Putamen (tissue), 1 donor: Measurements from ENCODE around the gene OSCP1.
"Not testable (repeated sequence)": the region's sequence is repeated elsewhere in the genome, so short reads cannot be mapped to it uniquely, and the experiment has no call there.

Source experiments
- DNase-seq: peaks from one replicate; pipeline ENCODE4 v3.0.0-alpha.2; 2016; ENCODE audit warnings: low spot score

The OSCP1 gene, protein sequence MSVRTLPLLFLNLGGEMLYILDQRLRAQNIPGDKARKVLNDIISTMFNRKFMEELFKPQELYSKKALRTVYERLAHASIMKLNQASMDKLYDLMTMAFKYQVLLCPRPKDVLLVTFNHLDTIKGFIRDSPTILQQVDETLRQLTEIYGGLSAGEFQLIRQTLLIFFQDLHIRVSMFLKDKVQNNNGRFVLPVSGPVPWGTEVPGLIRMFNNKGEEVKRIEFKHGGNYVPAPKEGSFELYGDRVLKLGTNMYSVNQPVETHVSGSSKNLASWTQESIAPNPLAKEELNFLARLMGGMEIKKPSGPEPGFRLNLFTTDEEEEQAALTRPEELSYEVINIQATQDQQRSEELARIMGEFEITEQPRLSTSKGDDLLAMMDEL

DNA sequence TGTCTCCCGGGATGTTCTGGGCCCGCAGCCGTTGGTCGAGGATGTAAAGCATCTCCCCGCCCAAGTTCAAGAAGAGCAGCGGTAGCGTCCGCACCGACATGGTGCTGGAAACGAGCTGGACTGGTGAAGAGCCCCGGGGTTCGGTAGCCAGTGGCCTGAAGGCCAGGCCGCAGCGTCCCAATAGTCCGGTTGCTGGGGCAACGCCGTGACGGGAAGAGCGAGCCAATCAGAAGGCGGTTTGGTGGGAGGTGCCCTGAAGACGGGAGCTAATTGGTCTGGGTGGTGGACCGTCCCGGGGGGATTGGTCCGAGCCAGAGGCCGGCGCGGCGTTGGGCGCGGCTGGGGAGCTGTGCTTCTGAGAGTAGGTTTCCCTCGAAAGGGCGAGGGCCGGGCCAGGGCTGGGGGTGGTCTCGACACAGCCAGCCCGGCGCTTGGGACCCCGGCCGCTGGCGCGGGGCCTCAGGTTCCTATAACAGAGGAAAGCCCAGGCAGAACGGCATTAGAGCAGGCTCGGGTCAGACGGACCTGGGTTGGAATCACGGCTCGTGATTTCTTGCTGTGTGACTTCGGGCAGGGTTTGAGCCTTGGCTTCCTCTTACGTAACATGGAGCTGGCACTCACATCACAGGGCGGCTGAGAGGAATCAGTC is at the start of gene OSCP1:
Gene OSCP1 (minus strand): TSS at position 182 of the 649 bp plus-strand sequence. CDS start 82 bp downstream, at position 100.
- DNase-seq, result peak; percentile 94

DNA sequence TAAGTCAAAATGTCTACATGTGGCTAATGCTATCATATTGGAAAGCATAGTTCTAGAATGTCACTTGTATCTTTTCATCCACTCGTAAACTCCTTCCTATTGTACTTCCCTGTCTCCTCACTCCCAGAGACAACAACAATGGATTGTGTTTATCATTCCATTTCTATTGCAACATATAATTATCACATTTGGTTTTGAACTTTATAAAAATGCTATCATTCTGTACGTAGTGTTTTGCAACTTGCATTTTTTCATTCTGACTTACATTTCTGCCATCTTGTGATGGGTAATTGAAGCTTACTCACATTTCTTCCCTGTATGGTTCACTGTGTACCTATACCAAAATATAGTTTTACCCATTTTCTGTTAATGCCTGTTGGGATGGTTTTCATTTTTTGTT is 47.0 kb upstream of the OSCP1 start:
- DNase-seq, result no peak

DNA sequence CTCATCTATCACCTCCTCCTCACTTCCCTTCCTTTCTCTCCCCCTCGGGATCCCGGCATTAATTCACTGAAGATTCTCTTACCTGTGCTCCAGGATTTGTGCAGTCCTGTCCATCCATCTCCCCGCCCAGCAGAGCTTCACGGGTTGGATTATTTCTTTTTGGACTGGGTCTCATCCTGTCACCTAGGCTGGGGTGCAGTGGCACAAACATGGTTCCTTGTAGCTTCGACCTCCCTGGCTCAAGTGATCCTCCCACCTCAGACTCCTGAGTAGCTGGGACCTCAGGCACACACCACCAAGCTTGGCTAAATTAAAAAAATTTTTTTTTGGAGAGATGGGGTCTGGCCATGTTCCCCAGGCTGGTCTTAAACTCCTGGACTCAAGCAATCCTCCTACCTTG is 44.7 kb upstream of the OSCP1 start:
- DNase-seq, result no peak

DNA sequence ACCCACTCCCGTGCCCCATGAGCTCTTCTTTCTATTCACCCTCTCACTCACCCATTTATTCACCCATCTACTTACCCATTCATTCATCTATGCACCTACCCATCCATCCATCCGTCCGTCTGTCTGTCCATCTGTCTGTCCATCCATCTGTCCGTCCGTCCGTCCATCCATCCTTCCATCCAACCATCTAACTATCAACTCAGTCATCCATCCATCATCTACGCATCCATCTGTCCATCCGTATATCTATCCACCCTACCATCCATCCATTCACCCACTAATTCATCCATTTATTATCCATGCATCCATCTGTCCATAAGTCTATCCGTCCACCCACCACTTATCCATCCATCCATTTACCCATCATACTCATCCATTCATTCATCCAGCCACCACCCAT is 43.3 kb upstream of the OSCP1 start:
- DNase-seq, result no peak

DNA sequence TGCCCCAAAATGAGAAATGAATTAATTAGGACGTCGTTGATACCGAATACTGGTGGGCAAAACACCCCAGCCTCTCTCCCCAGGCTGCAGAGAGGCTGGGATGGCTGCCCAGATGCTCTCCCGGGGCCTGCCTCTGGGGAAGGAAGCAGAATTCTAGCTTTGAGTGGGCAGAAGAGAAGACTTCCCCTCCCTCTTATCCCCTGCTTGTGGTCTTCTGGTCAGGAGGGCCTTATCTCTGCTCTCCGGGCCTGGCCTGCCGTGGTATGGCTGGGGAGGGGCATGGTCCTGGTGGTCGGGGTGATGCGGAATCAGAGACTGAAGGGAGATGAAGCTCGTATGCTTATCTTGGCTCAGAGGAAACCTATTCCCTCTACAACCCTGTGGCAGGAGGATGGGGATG is 42.2 kb upstream of the OSCP1 start:
- DNase-seq, result no peak

DNA sequence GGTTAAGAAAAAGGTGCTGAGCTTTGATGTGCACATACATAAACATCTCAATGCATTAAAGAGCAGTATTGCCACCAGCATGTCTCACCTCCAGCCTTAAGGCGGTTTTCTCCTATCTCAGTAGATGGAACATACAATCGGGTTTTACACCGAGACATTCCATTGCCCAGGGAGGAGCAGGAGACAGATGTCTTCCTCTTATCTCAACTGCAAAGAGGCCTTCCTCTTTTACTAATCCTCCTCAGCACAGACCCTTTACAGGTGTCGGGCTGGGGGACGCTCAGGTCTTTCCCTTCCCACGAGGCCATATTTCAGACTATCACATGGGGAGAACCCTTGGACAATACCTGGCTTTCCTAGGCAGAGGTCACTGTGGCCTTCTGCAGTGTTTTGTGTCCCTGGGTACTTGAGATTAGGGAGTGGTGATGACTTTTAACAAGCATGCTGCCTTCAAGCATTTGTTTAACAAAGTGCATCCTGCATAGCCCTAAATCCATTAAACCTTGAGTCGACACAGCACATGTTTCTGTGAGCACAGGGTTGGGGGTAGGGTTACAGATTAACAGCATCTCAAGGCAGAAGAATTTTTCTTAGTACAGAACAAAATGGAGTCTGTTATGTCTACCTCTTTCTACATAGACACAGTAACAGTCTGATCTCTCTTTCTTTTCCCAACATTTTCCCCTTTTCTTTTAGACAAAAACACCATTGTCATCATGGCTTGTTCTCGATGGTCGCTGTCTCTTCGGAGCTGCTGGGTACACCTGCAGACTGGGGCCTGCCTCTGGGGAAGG is 39.2 kb upstream of the OSCP1 start:
- DNase-seq, result not testable (repeated sequence)

DNA sequence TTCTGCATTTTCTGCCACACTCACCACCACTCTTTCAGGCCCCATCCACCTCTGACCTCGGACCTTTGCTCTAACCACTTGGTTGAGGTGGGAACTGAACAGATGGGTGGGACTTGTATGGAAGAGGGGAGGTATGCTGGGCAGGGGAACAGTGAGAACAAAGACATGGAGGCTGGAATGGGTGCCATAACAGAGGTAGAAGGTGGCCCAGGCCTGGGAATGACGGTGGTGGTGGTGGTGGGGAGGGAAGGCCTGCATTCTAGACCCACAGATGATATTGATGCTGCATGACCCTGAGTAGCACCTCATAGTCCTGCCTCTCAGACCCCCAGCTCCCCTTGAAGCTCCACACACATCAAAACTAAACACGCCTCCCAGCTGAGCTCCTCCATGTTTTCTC is 37.7 kb upstream of the OSCP1 start:
- no peak for DNase-seq

DNA sequence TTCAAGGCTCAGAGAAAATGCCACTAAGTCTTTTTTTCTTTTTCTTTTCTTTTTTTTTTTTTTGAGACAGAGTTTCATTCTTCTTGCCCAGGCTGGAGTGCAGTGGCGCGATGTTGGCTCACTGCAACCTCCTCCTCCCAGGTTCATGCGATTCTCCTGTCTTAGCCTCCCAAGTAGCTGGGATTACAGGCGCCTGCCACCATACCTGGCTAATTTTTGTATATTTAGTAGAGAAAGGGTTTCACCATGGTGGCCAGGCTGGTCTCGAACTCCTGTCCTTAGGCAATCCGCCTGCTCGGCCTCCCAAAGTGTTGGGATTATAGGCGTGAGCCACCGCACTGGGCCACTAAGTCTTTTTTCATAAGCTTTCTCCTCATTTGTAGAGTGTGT is 37.1 kb upstream of the OSCP1 start:
- DNase-seq, result not testable (repeated sequence)

DNA sequence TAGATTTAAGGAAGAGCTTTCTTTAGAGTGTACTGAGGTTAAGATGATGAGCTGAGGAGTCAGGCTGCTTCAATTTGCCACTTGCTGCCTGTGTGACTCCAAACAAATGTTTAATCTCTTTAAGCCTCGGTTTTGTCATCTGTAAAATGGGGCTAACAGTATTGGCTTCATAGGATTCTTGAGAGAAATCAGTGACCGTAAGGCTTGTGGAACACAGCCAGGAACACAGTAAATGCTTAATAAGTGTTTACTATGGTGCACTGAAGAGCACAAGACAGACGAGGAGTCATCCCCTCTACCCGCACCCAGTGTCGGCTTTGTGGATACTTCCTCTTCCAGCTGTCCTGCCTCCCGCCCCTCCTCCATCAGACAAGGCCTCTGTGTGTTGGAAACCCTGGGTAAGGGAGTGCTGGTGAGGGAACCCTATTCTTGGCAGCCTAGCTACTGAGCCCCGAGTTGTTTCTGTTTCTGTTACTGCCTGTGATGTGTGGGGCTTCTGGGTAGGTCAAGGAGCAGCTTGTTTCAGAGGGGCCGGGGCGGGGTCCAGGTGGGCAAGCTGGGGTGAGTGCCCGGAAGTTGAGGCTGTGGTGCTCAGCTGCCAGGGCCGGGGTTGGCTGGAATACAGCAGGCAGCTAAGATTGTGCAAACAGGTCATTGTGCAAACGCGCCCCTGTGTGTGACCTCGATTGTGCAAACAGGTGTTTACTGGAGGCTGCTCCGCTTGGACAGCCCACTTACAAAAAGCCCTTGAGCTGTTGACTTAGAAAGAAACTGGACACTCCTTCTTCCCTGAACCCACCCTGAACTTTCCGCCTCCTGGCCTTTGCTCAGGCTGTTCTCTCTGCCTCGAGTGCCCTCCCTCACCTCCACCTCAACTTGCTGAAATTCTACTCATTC is 36.4 kb upstream of the OSCP1 start:
- peak; percentile 39 for DNase-seq

DNA sequence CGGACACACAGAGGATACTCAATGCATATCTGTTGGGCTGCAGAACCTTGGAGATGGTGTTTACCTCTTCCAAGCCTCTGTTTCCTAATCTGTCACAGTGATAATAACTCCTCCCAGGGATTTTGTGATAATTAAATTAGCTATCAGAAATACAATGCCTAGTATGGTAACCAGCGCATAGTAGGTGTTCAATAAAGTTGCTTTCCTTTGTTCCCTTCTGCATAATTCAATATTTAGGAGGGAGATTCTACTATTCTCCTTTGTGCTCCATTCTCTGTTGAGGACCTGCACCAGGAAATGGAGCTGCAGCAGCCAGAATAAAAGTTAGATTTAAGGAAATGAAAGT is 35.8 kb upstream of the OSCP1 start:
- DNase-seq, result no peak

DNA sequence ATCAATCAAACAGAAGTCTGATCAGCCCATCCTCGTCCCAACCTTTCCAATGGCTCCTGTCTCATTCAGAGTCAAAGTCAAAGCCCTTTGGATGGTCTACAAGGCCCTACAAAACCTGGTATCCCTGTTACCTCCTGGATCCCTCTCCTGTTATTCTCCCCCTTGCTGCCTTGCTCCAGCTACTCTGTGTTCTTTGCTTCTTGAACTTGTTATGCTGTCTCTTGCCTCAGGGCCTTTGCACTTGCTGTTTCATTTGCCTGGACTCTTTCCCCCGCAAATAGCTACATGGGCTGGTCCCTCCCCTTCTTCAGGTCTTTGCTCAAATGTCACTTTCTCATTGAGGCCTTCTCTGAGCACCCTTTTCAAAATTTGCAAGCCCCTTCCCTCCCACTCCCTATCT is 33.8 kb upstream of the OSCP1 start:
- DNase-seq, result no peak

DNA sequence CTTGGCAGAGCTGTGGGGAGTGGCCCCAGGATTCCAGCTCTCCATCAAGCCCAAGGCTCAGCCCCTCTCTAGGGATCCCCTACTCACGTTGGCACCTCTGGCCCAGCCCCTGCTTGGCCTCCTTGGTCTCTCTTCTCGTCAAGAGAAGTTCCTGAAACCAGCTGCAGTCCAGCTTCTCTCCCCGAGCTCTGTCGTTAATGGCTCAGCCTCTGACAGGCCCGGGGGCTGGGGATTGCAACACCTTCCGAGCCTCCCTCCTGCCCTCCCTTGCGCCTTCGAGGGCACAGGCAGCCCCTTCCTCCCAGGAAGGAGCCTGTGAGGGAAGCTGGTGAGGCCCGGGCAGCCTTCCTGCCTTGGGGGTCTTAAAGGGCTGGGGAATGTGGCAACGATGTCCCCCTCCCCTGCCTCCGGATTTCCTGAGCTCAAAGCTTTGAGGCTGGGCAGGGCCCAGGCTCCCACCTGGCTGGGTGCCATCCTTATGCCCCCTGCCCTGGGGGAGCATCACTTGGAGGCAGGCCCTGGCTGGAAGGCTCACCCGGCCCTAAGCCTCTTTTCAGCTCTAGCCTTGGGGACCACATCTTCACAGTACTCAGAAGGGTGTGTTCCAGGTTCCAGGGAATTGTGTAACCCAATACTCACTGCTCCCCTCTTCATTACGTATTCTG is 32.6 kb upstream of the OSCP1 start, which contains the start of gene CSF3R:
Gene CSF3R (minus strand): TSS at position 190 of the 665 bp plus-strand sequence. CDS start 3,417 bp downstream, outside the sequence.
- DNase-seq, result no peak

DNA sequence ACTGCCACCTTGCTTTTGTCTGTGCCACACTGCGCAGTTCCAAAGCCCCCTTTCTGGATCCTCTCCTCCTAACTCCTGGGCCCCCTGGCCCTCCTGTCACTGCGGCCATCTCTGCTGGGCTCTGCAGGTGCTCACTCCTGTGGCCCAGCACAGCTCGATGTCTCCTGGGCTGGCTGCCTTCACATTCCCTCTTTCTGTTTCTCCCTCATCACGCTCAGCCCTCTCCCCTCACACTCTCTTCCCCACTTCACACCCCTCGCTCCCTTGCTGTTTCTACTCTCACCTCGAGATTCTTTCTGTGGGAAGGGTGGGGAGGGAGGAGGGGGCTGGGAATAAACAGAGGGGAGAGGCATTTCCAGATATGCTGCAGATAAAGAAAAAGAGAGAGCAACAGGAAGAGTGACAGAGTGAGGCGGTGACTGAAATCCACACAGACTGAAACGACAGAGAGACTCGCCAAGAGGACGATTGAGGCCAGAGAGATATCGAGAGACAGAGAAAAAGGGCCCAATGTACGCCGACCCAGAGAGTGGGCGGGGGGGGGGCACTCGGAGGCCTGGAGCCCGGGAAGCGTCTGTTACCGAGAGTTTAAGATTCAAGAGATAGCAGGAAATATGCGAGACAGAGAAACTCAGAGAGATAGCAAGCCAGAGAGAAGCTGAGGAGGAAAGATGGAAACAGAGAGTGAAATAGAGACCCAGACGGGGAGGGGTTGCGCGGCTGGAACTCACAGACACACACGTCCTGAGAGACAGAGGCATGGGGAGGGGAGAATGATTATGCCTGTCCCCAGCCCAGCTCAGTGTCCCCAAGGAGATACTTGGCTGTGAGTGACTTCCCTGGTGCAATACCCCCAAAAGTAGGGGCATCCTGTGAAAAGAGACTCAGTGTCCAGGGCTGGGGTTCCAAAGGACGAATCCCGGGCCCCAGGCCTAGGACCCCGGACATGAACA is 31.8 kb upstream of the OSCP1 start:
- no peak for DNase-seq

DNA sequence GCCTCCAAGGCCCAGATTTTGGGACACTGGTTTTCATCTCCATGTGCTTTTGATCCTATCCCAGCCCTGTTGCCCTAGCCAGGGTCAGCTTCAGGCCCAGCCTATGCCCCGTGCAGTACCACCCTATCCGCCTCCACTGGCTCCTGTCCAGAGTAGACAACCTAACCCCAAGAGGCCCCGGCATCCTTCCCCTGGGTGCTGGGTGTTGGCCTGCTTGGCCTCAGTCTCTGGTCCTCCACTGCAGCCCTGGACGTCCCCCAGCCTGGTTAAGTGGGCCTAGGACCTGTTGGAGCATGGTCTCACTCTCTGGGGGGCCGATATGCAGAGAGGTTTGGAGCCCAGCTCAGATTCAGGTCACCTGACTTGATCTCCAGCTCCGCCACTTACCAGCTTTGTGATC is 30.8 kb upstream of the OSCP1 start:
- DNase-seq, result no peak

DNA sequence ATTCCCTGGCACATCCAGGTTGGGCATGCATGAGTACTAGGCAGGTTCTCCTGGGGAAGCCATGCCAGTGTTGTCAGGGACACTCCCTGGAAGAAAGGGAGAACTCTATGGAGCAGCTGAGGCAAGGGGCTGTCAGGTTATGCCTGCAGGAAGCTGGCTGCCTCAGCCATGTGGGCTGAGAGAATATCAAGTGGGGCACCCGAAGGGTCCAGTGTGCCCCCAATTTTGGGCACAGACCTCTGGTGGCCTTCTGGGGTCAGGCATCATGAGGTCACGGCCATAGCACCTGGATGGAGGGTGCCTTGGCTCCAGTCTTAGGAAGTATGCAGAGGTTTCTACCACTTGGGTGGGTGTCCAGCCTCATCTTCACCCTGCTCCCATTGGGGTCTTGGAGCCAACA is 29.9 kb upstream of the OSCP1 start:
- no peak for DNase-seq

DNA sequence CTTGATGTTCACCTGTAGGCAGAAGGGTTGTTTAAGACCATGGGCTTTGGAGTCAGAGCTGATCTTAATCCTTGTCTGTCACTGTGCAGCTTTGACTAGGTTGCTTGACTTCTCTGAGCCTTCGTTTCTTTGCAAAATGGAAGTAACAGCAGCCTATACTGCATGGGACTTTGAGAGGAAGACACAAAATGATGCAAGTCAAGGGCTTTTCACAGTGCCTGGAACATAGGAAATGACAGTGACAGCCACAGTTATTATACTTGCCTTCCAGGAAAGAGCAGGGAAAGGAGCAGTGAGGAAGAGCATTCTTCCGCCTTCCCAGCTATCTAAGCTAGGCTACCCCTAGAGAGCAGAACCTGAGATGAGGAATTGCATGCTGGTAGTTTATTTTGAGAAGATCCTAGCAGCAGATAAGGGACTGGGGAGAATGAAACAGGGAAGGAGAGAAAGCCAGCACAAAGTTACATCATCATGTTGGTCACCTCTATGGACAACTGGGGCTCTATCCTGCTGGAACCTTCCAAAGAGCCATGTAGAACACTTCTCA is 29.3 kb upstream of the OSCP1 start:
- no peak for DNase-seq

DNA sequence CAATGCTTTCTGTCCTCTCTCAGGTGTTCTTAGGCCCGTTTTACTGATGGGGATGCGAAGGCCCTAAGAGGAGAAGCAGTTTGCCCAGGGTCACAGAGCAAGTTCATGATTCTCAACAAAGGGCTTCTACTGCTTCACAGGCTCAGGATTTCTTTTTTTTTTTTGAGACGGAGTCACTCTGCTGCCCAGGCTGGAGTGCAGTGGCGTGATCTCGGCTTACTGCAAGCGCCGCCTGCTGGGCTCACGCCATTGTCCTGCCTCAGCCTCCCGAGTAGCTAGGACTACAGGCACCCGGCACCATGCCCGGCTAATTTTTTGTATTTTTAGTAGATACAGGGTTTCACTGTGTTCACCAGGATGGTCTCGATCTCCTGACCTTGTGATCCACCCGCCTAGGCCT is 27.4 kb upstream of the OSCP1 start:
- not testable (repeated sequence) for DNase-seq

DNA sequence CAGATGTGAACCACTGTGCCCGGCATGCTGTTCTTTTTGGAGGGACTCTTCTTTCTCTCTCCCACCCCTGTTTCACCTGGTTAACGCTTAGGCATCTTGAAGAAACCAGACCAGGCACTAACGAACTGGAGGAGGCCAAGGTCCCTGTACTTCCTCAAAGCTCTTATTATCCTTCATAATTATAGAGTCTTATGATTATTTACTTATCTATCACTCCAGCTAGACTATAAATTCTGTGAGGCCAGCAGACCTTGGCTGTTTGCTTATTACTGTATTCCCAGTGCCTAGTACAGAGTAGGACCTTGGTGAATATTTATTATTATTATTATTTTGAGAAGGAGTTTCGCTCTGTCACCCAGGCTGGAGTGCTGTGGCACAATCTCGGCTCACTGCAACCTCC is 26.7 kb upstream of the OSCP1 start:
- no peak for DNase-seq

DNA sequence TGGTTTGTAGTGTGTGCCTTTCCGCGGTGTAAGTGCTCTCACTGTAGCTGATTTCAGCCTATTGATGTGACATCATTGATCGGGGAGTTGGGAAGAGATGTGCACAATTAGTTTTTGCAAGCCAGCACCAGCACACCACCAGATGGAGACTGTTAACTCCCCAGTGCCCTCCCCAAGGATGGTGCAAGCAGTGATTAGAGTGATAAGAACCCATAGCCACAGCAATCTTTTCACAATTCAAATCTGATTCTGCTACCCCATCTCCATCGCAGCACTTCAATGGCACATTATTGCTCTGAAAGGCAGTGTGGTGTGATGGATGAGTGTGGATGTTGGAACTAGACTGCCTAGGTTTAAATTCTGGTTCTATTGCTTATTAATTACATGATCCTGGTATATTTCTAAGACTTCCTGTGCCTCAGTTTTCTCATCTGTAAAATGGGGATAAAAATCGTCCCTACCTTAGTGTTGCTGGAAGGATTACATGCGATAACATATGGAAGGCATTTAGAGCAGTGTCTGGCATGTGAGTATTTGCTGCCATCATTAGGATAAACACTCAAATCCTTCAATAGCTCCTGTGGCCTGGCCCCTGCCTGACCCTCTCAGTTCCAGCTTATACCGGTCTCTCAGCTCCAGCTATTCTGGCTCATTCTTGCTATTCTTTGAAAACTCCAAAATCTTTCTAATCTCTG is 25.8 kb upstream of the OSCP1 start:
- DNase-seq, result no peak
